Neural crest cell (in vitro differentiated cells): ENCODE results near the gene ZNF532. TPM values are rescaled to one million over a fixed set of nuclear protein-coding genes. Genes with fewer than 3 reads are reported as not detected.
"Not testable (repeated sequence)": the region's sequence is repeated elsewhere in the genome, so short reads cannot be mapped to it uniquely, and the experiment has no call there.

Experiments used
- DNase-seq: peaks from one replicate; pipeline ENCODE4 v3.0.0; 2021; ENCODE audit warnings: low read depth, mixed read lengths, low spot score
- H3K27ac Mint-ChIP-seq: one replicate; pipeline ENCODE4 v1.8.0; 2021; ENCODE audit warnings: mild to moderate bottlenecking, mixed read lengths; ENCODE audit not compliant: unreplicated experiment
- H3K27me3 Mint-ChIP-seq: 2 replicates; pipeline ENCODE4 v1.8.0; 2021; ENCODE audit warnings: low read depth, mild to moderate bottlenecking, mixed read lengths
- H3K36me3 Mint-ChIP-seq: 2 replicates; pipeline ENCODE4 v1.8.0; 2021; ENCODE audit warnings: low read depth, mild to moderate bottlenecking, mixed read lengths
- H3K4me1 Mint-ChIP-seq: 2 replicates; pipeline ENCODE4 v1.8.0; 2021; ENCODE audit warnings: mixed read lengths
- H3K4me3 Mint-ChIP-seq: one replicate; pipeline ENCODE4 v1.8.0; 2021; ENCODE audit warnings: mild to moderate bottlenecking, mixed read lengths
- H3K9me3 Mint-ChIP-seq: 2 replicates; pipeline ENCODE4 v1.8.0; 2021; ENCODE audit warnings: mixed read lengths
- long read RNA-seq: library from polyadenylated mRNA; unstranded; transcript quantifications from one replicate; pipeline ENCODE4 v2.0.0, GENCODE V29; 2020
- total RNA-seq: library from RNA; stranded (reverse); gene quantifications from 2 replicates; pipeline ENCODE4 v1.2.1, GENCODE V29; 2021
- TF ChIP-seq, protein P1 (sequence below): fragments of 200-600 bp; sonication (generic); conservative IDR thresholded peaks from 2 replicates; pipeline ENCODE4 v1.5.0; 2021; ENCODE audit warnings: antibody characterized with exemption, mild to moderate bottlenecking

The ZNF532 gene
- total RNA-seq = 171 and 180 TPM in 2 replicates
- long read RNA-seq, partial matches to known transcripts = 69 of 90 reads
- long read RNA-seq, other reads (novel, unspliced or antisense) = 18 of 90 reads

DNA sequence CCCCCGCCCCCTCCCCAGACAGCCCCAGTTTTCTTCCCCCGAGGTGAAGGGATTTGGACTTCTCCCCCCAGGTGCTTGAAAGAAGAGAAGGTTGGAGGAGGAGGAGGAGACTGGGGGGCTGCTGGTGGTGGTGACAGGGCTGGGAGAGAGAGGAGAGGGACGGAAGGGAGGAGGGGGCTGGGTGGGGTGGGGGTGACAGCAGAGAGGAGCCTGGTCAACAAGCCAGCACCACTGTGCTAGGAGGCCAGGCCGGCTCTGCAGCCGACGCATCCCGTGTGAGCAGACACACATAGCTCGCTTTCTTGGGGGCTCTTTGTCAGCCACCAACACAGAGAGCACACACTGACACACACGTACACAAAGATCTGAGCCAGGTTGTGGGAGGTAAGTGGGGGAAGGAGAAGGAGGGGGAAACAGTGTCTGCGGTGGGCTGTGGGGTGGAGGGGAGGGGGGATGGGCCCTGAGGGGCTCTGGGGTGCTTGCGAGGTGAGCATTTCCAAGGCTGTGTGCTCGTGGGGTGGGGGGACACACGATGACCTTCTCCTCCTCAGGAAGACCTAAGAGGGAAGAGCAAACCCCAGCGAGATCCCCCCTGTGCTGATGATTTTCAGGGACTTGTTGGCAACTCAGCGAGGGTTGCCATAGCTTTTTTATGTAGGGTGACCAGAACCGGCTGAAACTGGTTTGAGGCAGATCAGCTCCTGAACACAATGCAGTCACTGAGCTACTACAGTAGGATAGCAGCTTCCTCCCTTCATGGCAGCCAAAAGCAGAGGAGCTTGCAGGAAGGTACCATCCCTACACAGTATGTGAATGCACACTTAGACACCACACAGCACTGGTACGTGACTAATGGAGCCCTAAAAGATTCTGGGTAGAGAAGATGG lies at the start of gene ZNF532:
Gene ZNF532, plus strand, starts transcription at position 732 of the 887 bp plus-strand sequence. CDS start 53,411 bp downstream, outside the sequence.
- TF ChIP-seq, protein P1, sequence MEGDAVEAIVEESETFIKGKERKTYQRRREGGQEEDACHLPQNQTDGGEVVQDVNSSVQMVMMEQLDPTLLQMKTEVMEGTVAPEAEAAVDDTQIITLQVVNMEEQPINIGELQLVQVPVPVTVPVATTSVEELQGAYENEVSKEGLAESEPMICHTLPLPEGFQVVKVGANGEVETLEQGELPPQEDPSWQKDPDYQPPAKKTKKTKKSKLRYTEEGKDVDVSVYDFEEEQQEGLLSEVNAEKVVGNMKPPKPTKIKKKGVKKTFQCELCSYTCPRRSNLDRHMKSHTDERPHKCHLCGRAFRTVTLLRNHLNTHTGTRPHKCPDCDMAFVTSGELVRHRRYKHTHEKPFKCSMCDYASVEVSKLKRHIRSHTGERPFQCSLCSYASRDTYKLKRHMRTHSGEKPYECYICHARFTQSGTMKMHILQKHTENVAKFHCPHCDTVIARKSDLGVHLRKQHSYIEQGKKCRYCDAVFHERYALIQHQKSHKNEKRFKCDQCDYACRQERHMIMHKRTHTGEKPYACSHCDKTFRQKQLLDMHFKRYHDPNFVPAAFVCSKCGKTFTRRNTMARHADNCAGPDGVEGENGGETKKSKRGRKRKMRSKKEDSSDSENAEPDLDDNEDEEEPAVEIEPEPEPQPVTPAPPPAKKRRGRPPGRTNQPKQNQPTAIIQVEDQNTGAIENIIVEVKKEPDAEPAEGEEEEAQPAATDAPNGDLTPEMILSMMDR = no peak
- Mint-ChIP-seq H3K36me3 (peaks cover 33% of the 10 kb centered on the region), H3K9me3 (peaks cover 3% of the 10 kb centered on the region), H3K4me3 (peak within 1 kb of the TSS; percentile 87), H3K4me1 (peaks cover 83% of the 10 kb centered on the region), H3K27ac (peak within 1 kb of the TSS; percentile 99), H3K27me3 (no peaks in the 10 kb centered on the region)
- peak; percentile 52 for DNase-seq

DNA sequence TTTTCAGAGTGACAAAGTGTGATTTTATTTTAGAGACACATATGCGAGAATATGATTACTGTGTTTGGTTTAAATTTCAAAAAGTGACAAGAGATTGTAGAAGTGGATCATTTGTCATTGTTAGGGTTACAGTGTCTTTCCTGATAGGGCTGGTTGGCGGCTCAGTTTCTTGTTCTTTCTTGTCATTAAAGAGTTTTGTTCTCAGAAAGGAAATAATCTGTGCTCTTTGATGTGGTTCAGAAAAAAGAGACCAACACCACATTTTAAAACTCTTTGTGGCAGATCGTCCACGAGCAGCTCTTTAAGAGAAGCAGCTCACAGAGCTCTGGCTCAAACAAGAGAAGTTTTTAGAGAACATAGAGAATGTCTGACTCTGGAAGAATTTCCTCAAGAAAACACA lies 45.6 kb upstream of the ZNF532 start:
- TF ChIP-seq, protein P1 = no peak
- no peak overlapping the region for H3K27ac Mint-ChIP-seq

GRCh38 chr18:58820251-58820650 lies 44.4 kb upstream of the ZNF532 start:
- no peak for DNase-seq
- no peaks in the 10 kb centered on the region for H3K36me3 Mint-ChIP-seq
- peaks cover 42% of the 10 kb centered on the region for H3K4me1 Mint-ChIP-seq
- TF ChIP-seq, protein P1 = no peak
- H3K27ac Mint-ChIP-seq = no peak overlapping the region
- H3K4me3 Mint-ChIP-seq = no peak overlapping the region
- H3K9me3 Mint-ChIP-seq = no peaks in the 10 kb centered on the region
- no peaks in the 10 kb centered on the region for H3K27me3 Mint-ChIP-seq

More for the DNA sequence above, 45.6 kb upstream of the ZNF532 start:
- H3K4me1 Mint-ChIP-seq = peaks cover 46% of the 10 kb centered on the region
- no peaks in the 10 kb centered on the region for H3K9me3 Mint-ChIP-seq
- H3K36me3 Mint-ChIP-seq = no peaks in the 10 kb centered on the region
- DNase-seq = no peak
- H3K27me3 Mint-ChIP-seq = no peaks in the 10 kb centered on the region
- H3K4me3 Mint-ChIP-seq = no peak overlapping the region

GRCh38 chr18:58822944-58823343 lies 41.7 kb upstream of the ZNF532 start:
- peak overlapping the region; percentile 48 for H3K27ac Mint-ChIP-seq
- no peaks in the 10 kb centered on the region for H3K27me3 Mint-ChIP-seq
- peaks cover 2% of the 10 kb centered on the region for H3K9me3 Mint-ChIP-seq
- TF ChIP-seq, protein P1 = no peak
- no peaks in the 10 kb centered on the region for H3K36me3 Mint-ChIP-seq
- H3K4me1 Mint-ChIP-seq = peaks cover 36% of the 10 kb centered on the region
- no peak for DNase-seq
- H3K4me3 Mint-ChIP-seq = no peak overlapping the region

DNA sequence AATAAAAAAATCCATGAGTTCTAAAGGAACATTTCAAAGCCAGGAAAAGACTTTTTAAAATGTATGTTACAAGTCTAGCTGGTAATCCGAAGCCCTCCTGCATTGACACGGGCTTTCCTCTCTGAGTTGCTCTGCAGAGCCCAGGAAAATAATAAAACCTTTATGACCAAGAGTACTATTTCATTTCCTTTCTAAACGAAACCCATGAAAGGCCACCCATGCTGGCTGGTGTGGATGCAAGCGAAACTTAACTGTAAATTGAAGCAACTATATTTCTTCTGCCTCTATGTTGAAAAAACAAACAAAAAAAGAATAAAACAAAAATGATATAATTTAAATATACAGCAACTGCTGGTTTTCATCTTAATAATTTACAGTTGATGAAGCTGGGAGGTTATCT lies 41.3 kb upstream of the ZNF532 start:
- H3K27ac Mint-ChIP-seq = peak overlapping the region; percentile 55
- no peaks in the 10 kb centered on the region for H3K27me3 Mint-ChIP-seq
- peaks cover 2% of the 10 kb centered on the region for H3K9me3 Mint-ChIP-seq
- DNase-seq = no peak
- H3K4me3 Mint-ChIP-seq = no peak overlapping the region
- TF ChIP-seq, protein P1 = no peak
- peaks cover 37% of the 10 kb centered on the region for H3K4me1 Mint-ChIP-seq
- H3K36me3 Mint-ChIP-seq = peaks cover 2% of the 10 kb centered on the region

DNA sequence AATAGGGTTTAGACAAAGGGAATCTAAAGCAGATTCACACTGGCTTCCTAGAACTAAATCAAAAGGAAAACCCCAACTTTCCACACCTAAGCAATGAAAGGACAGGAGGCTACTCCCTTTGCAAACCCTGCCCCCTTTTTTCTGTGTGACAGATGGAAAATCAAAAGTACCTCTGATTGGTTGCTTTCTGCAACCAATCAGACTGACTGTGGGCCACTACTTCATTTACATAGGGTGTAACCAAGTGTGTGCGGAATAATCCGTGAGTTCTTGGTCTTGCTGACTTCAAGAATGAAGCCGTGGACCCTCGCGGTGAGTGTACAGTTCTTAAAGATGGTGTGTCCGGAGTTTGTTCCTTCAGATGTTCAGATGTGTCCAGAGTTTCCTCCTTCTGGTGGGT lies 37.8 kb upstream of the ZNF532 start:
- peaks cover 27% of the 10 kb centered on the region for H3K4me1 Mint-ChIP-seq
- not testable (repeated sequence) for H3K9me3 Mint-ChIP-seq, H3K4me3 Mint-ChIP-seq

More for the DNA sequence above, 37.8 kb upstream of the ZNF532 start:
- DNase-seq, H3K27ac Mint-ChIP-seq, H3K27me3 Mint-ChIP-seq, H3K36me3 Mint-ChIP-seq: not testable (repeated sequence)
